Caki2 (cell line): ENCODE measurements around the gene TNFAIP1. TPM values are rescaled to one million over a fixed set of nuclear protein-coding genes. Genes with fewer than 3 reads are reported as not detected.

Experiments
- DNase-seq: peaks from one replicate; pipeline ENCODE4 v3.0.0-alpha.2; 2015; ENCODE audit warnings: low read depth
- in situ Hi-C: cut with HindIII; loops from 2 replicates; pipeline ENCODE4 v1.10.0; 2016; ENCODE audit warnings: low sequenced_read_pairs, low pct_unique_long_range_greater_than_20kb, mixed read lengths
- total RNA-seq: library from RNA; depleted of rRNA; stranded (reverse); fragments of >200 nt; shearing (Covaris generic); gene quantifications from 2 replicates; pipeline ENCODE4 v1.2.3, GENCODE V29; 2014; ENCODE audit warnings: low replicate concordance

Gene TNFAIP1
- total RNA-seq, 1 experiment from 2014 or later, result 28.4 TPM

DNA sequence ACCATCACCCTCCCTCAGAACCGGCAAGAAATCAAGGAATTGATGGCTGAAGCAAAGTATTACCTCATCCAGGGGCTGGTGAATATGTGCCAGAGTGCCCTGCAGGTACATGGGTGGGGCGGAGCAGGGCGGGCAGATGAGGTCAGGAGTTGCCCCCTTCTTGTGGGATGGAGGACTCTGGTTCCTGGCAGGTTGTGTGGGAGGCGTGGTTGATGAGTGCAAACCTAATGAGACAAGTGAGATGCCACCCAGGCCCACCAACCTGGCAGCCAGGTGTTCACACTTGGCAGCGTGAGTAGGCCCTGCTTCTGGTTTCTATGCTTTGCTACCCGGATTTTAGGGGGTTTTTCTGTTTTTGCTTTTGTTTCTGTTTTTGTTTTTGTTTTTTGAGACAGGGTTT lies 4.8 kb downstream of the TNFAIP1 start:
- in situ Hi-C loops, result no loop called here

GRCh38 chr17:28341516-28341915 lies 6.0 kb downstream of the TNFAIP1 start:
- DNase-seq, result no peak
- in situ Hi-C loops, result no loop called here

More for the DNA sequence above, 4.8 kb downstream of the TNFAIP1 start:
- no peak for DNase-seq

- in situ Hi-C loops, result no loop called here
- no peak for DNase-seq
Observed at GRCh38 chr17:28342313-28342712, 6.8 kb downstream of the TNFAIP1 start.

DNA sequence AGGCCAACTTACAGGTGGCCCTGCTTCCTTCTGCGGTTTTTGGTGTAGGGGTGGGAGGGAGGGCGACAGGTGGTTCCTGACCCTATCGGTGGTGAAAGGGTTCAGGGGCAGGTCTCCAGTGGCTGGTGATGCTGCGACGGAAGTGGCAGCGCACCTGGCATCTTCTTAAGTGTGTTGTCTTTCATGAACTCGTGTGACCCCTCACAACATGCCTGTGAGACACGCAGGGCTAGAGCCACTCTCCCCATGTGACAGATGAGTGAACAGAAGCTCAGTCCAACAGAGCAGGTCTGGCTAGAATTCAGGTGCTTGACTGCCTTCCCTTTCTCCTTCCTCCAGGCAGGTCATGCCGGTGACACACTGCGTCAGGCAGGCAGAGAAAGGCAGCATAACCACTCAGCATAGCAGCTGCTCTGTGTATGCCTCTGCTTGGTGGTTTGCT lies 8.0 kb downstream of the TNFAIP1 start:
- in situ Hi-C loops, result no loop called here
- no peak for DNase-seq

- no peak for DNase-seq
- in situ Hi-C loops, result no loop called here
Observed at GRCh38 chr17:28344011-28344410, 8.4 kb downstream of the TNFAIP1 start.

- in situ Hi-C loops, result no loop called here
Observed at GRCh38 chr17:28344435-28344901, 8.9 kb downstream of the TNFAIP1 start.

GRCh38 chr17:28345419-28346198 lies 10.0 kb downstream of the TNFAIP1 start:
- in situ Hi-C loops, result no loop called here
- DNase-seq, result peak; percentile 18

More at GRCh38 chr17:28344435-28344901, 8.9 kb downstream of the TNFAIP1 start:
- no peak for DNase-seq

DNA sequence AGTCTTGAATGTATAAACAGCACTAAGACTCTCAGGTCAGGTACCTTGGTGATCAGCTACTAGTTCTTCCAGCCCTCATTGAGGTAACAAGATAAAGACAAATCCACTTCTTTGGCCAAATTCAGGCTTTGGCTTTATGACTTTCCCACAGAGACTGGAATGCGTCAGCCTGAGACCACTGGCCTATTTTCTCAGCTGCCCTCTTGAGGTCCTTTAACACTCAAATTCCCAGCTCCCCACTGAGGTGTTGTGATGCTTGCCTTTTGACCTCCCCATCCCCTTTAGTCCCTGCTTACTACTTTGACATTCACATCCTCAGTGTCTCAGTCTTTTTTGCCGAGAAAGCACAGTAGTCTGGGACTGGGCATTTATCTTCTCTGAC lies 10.6 kb downstream of the TNFAIP1 start:
- in situ Hi-C loops, result no loop called here
- no peak for DNase-seq

DNA sequence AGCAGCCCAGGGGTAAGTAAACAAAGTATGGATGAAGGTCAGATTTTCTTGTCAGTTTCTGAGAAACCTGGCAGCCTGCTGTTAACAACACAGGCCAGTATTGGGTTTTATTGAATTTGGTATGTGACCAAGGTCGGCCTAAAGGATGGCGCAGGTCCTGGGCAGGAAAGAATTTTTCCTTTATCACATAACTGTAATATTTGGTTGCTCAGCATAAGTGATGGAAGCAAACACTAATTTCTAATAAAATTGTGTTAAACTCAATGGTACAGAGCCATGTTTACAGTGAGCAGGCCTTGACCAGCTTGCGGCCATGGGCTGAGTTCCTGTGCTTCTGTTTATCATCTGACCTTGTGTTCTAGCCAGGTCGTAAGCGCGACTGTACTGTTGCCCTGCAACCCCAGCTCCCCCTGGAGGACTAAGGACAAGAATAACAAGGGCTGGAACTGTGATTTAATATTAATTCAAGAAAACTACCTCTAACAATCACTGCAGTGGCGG lies 11.2 kb downstream of the TNFAIP1 start:
- no peak for DNase-seq
- in situ Hi-C loops, result no loop called here

GRCh38 chr17:28347261-28347891 lies 11.8 kb downstream of the TNFAIP1 start:
- in situ Hi-C loops, result no loop called here
- DNase-seq, result peak; percentile 71

DNA sequence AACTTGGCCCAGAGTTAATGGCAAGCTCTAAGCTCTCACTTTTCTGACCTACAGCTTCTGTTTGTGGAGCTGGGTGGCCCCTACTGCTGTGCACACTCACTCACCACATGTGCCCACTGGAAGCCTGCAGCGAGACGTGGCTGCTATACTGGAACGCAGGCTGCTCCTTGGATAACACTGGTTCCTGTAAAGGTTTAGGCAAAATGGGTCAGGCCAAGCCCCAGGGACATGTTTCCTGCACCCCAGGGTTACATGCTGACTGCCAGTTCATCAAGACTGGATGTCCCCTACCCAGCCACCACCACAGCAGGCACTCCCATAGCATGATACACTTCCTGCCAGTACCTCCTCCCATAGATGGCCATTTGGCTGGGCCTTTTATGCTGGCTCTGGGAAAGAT lies 13.4 kb downstream of the TNFAIP1 start:
- DNase-seq, result no peak
- in situ Hi-C loops, result no loop called here

GRCh38 chr17:28350271-28350670 lies 14.7 kb downstream of the TNFAIP1 start:
- in situ Hi-C loops, result no loop called here
- DNase-seq, result no peak

GRCh38 chr17:28357061-28357900 lies 21.7 kb downstream of the TNFAIP1 start, which contains the start of gene POLDIP2:
Gene POLDIP2, minus strand, starts transcription at chr17:28357527. Its CDS starts 79 bp downstream, at chr17:28357448.
- in situ Hi-C loops, result no loop called here
- peak; percentile 89 for DNase-seq

DNA sequence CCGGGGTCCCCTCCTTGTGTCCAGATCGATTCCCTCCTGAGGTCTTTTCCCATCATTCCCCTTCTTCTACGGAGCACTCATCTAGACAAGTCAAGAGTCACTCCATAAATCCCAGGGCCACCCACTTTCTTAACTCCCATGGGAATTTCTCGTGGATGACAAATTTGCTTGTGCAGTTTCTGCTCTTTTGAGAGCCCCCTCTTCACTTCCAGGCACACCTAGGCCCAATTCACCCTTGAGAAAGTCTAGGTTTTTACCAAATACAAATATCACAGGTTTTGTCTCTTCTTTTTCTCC lies 22.3 kb downstream of the TNFAIP1 start:
- no peak for DNase-seq
- in situ Hi-C loops, result no loop called here

DNA sequence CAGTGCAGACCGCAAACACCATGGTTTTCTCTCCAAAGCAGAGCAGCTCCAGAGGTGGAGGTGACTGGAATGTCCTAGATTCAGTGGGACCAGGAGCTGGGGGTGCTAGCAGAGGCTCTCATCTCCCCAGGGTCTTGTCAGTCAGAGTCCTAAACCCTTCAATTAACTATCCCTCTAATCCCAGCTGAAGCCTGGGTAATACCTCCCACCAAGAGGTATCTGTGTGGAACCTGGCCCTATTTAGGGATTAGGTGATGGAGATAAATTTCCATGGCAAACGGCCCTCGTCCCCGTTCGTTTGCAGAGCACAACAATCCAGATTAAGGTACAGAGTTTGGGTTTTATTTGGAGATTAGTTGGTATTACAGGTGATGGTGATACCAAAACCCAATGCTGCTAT lies 27.6 kb downstream of the TNFAIP1 start:
- in situ Hi-C loops, result no loop called here

GRCh38 chr17:28363776-28364650 lies 28.5 kb downstream of the TNFAIP1 start:
- in situ Hi-C loops, result no loop called here
- DNase-seq, result no peak

More for the DNA sequence above, 27.6 kb downstream of the TNFAIP1 start:
- no peak for DNase-seq

DNA sequence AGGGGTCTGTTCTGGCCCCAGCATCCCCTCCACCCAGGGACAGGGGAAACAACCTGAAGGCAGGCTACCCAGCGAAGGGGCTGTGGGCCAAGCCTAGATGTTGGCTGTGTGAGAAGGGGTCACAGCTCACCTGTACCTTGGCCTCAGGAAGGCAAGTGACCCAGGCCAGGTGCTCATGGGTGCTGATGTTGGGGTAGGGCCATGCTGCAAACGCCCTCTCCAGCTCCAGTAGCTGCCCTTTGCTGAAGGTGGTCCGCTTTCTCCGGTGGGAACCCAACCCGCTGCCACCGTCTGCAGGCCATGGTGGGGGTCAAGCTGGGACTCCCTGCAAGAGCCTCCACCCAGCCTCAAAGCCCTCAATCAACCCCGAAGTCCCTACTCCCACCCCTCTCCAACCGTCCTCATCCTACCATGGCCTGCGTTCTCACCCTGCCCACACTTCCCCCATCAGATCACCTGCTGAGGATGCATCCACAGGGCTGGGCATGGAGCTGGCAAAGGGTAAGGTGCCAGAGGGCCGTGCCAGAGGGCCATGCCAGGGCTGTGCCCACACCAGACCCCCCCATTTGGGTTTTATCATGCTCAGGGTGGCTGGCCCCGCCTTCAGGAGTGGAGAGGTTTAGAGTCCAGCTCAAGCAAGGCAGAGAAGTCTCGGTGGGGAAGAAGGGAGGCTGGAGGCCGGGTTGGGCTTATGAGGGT lies 29.3 kb downstream of the TNFAIP1 start, which contains the start of gene SEBOX:
Gene SEBOX, minus strand, starts transcription at position 535 of the 699 bp plus-strand sequence. Its CDS starts 48 bp downstream, at position 487.
- no peak for DNase-seq
- in situ Hi-C loops, result no loop called here
